Activated CD4-positive, alpha-beta T cell treated with anti-CD3 and anti-CD28 coated beads for 48 hours (primary cell): ENCODE data around the gene SEMA3G.

Experiments
- DNase-seq: peaks from one replicate; pipeline ENCODE4 v3.0.0-alpha.2; 2020

The SEMA3G gene

DNA sequence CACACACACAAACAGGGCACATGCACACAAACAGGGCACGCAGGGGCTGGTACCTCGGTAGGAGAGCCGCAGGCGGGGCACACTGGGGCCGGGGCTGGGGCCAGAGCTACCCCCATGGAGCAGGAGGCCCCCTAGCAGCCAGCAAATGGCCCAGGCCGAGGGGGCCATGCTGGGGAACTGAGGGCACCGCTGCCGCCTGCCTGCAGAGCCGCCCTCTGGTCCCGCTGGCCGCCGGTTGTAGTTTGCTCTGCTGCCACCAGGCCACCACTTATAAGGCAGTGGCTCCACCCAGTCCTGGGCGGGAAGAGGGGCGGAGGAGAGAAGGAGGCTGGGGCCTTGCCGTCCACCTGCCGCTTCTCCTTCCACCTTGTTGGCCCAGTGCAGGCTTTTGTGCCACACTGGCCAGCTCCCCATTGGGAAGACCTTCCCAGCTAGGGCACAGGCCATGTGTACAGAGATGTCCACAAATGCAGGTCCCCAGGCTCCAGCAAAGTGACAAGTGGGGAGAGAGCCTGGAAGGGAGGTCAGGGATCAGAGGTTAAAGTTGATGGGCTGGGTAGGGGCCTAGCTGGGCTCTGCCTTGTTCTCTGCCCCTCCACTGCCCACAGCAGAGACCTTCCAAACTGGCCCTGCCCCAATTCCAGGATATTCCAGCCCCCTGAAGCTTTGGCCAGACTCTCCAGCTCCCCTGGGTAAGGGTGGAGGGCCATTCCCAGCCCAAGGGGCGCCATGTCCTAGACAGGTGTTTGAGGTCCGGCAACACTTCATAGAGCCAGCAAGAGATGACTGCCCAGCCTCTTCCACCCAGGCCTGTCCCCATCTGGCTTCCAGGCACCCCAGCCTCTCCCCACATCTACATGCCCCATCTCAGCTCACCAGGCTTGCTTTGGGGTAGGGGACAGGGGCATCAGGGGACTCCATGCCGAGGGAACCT, at the start of gene SEMA3G:
SEMA3G (minus strand) TSS at position 244 of the 934 bp plus-strand sequence; CDS start at position 168, 76 bp downstream.
- peak; percentile 89 for DNase-seq

- no peak for DNase-seq
Observed at GRCh38 chr3:52494445-52494844, 49.5 kb upstream of the SEMA3G start.

- DNase-seq, result no peak
Observed at GRCh38 chr3:52493232-52494017, 48.5 kb upstream of the SEMA3G start.

GRCh38 chr3:52492059-52492458, 47.2 kb upstream of the SEMA3G start:
- DNase-seq, result no peak

GRCh38 chr3:52490939-52491526, 46.1 kb upstream of the SEMA3G start:
- no peak for DNase-seq

- no peak for DNase-seq
Observed at GRCh38 chr3:52490035-52490938, 45.4 kb upstream of the SEMA3G start.

DNA sequence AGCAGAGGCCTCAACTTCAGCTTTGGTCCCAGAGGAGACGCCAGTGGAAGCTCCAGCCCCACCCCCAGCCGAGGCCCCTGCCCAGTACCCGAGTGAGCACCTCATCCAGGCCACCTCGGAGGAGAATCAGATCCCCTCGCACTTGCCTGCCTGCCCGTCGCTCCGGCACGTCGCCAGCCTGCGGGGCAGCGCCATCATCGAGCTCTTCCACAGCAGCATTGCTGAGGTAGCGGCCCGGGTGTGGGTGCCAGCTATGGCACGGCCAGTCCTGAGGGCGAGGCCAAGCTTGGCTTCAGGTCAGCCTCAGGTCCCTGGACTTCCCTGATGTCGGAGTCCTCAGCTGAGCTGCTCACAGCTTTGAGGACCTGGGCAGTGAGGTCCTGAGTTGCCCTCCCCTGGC, 44.5 kb upstream of the SEMA3G start:
- DNase-seq, result no peak

DNA sequence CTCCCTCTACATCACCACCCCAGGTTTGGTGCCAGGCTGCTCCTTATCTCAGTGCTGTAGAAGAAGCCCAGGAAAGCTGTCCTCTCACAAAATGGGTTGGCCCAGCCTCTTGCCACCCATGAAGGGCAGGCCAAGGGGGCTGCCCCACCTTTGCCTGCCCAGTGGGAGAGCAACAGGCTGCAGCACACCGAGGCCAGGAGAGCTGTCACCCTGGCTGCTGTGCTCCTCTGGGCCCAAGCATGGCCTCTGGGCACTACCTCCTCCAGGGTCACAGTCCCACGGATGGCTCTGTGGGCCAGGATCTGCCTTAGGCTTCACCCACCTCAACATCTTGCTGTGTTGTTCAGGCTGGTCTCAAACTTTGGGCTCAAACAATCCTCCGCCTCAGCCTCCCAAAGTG, 43.8 kb upstream of the SEMA3G start:
- no peak for DNase-seq

GRCh38 chr3:52487788-52488691, 43.1 kb upstream of the SEMA3G start:
- DNase-seq, result no peak

- no peak for DNase-seq
Observed at GRCh38 chr3:52487050-52487787, 42.3 kb upstream of the SEMA3G start.

GRCh38 chr3:52484680-52485461, 40.0 kb upstream of the SEMA3G start:
- DNase-seq, result no peak

DNA sequence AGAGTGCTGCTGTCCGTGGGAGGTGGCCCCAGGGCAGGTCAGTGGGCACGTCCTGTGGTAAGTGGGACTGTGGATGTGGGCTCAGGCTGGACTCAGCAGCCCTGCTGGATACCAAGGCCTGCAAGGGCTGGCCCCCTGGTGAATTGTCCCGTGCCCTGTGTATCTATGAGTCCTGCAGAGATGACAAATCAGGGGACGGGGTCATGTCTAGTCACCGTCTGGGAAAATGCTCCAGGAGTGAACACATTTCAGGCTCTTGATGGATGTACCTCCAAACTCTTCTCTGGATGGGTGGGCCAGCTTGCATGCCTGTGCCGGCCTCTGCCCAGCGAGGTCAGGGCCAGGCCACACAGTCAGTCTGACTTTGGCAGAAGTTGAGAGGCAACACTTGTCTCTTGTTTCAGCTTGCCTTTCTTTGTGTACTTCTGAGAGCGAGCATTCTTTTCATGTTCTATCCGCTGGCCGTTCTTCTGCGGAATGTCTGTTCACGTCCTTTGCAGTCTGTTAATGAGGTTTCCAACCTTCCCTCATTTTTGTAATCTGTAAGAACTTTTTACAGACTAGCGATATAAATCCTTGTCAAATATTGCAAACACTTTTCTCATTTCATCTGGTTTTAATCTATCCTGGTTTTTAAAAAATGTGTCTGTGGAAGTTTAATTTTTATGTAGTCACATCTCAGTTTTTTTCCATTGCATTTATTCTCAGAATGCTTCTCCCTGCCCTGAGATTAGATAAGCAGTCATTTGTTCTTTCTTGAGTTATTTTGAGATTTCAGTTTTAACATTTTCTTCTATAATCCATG, 38.9 kb upstream of the SEMA3G start:
- no peak for DNase-seq

DNA sequence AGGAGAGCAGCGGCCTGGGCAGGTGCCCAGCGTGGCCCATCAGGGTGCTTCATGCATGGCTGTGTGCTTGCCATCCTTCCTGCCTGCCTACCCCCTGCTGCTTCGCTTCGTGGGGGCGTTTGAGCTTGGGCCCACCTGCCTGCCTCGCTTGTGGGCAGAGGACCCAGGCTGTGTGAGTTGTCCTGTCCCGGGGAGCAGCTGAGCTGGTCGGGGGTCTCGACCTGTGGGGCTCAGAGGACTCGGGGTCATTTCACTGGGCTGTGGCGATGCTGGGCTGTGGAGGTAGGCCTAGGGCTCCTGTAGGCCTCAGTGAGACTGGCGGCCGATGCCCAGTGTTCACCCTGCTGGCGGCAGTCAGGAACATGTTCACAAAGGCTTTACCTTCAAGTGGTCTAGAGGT, 38.2 kb upstream of the SEMA3G start:
- DNase-seq, result no peak

DNA sequence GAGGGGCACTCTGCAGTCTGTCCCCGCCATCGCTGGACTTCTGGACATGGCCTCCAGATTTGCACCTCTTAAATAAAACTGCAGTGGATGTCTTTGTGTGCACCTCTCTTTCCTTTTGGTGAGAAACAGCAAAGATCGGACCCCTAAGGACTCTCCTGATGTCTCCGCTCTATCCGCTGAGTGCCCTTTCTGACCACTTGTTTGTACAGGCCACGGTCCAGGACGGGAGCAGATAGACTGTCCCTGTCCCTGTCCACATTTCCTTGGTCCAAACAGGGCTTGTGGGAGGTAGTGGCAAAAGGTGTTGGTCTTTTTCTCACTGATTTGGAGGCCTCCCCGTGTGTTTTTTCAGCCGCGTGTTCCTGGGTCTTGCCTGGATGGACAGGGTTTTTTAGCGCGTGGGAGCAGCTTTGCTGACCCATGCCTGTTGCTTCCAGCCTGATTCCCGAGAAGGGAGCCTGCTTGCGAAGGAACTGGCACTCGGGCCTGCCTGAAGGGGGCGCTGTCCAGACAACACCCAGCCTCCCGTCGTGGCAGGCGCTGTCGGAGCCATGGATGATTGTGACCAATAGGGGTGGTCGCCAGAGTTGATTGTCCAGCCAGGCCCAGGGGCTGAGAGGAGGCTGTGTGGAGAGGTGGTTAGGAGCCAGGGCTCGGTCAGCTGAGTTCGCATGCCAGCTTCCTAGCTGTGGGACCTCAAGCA, 37.1 kb upstream of the SEMA3G start:
- peak; percentile 51 for DNase-seq

DNA sequence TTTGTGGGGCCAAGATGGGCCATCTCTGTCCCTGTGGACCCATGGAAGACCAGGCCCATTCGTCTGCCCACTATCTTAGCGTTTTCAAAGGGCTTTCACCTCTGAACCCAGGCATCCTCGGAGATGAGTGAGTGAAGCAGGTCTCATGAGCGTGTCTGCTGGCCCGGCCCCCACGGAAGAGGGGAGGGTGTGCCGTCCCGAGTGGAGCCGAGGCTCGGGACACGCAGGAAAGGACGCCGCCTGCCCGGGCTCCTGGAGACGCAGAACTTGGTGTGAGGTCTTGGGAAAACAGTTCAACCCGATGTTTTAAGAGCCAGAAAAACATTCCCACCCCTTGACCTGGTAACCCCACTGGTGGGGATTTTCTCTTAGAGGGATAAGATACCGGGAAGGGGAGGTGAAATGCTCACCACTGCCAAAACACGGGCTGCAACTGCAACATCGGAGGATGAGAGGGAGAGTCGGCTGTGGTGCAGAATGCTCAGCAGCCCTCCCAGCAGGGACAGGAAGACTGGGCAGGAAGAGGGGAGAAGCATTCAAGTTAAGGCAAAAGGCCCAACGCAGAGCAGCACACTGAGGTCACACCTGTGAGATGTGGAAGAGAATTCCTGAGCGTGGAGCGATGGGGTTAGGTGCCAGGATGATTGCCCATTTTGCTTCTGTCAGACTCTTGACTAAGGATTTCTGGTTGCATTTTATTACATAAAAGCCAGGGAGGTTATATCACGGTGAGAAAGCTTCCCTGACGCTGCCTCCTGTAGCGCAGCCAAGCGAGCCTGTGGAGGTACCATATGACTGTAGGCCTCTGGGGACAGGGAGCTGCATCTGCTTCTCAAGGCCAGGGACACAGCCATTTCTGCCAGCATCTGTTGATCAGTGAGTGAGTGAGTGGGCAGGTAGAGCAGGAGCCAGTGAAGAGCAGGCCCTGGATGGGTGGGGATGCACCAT, 36.1 kb upstream of the SEMA3G start:
- DNase-seq, result no peak

DNA sequence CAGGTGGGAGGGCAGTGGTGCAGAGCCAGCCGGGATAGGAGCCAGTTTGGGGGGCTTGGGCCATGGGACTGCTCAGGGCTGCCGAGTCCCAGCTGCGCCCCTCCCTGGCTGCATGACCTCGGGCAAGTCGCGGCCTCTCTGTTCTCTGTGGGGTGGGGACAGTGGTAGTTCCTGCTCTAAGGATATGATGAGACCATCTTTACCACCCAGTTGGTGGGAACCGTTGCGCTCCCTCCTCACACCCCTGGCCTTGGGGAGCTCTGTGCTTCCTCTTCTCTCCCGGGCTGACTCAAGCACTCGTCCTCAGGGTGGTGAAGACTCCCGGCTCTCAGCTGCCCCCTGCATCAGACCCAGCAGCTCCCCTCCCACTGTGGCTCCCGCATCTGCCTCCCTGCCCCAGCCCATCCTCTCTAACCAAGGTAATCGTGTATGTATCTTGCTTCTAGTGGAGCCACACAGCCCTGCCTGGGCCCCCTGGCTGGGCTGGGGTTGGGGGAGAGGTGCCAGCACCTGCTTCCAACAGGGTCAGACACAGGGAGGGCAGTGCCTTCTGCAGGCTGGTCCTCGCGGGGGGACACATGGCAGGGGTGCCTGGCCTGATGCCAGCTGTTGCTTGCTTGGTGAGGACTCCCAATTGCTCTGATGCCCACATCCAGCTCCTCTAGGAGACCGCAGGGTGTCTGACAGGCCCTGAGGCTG, 35.1 kb upstream of the SEMA3G start:
- no peak for DNase-seq
